Measurements from ENCODE around the gene GASK1A. TPM values are rescaled to one million over a fixed set of nuclear protein-coding genes. Genes with fewer than 3 reads are reported as not detected.

The GASK1A gene
- polyA plus RNA-seq, 2 donors: 0.71 to 1.1 TPM

Other genes with a start within 250 kb of the GASK1A start
- gene CCDC13, start 206.1 kb upstream of the GASK1A start, polyA plus RNA-seq: 1 to 10 TPM in 1 of 2 donors, under 1 TPM in 1; 0.53 to 1.0 TPM
- gene HIGD1A, start 174.8 kb upstream of the GASK1A start, polyA plus RNA-seq: 100 to 1,000 TPM; 137 to 161 TPM
- gene ACKR2, start 169.9 kb upstream of the GASK1A start, polyA plus RNA-seq: under 1 TPM; 0.75 to 0.88 TPM
- gene CYP8B1, start 103.4 kb upstream of the GASK1A start, polyA plus RNA-seq: not detected
- gene ZNF662, start 73.2 kb upstream of the GASK1A start, polyA plus RNA-seq: 1 to 10 TPM; 2.5 to 5.2 TPM
- gene POMGNT2, start 126.8 kb downstream of the GASK1A start, polyA plus RNA-seq: 1 to 10 TPM; 2.0 to 7.2 TPM